GM12864 (cell line): ENCODE results near the gene OBP2B.
"Not testable (repeated sequence)": the region's sequence is repeated elsewhere in the genome, so short reads cannot be mapped to it uniquely, and the experiment has no call there.

Source experiments
- DNase-seq: peaks from one replicate; pipeline ENCODE4 v3.0.0-alpha.2; 2011; ENCODE audit warnings: low read depth
- H3K4me3 ChIP-seq: 2 replicates; pipeline ENCODE4 v1.5.1; 2011; ENCODE audit warnings: mild to moderate bottlenecking, low read depth, low read length, control low read depth
- CTCF ChIP-seq: IDR thresholded peaks from 2 replicates; pipeline ENCODE4 v1.5.1; 2011; ENCODE audit warnings: low read depth, mild to moderate bottlenecking, moderate library complexity, low read length, control low read depth, inconsistent platforms; ENCODE audit errors: missing control alignments

OBP2B gene

GRCh38 chr9:133221177-133221809, 12.2 kb upstream of the OBP2B start:
- no peak for DNase-seq
- no peak overlapping the region for H3K4me3 ChIP-seq
- no peak for TF ChIP-seq CTCF

- H3K4me3 ChIP-seq, DNase-seq: not testable (repeated sequence)
These were observed 9.3 kb upstream of the OBP2B start for GRCh38 chr9:133218049-133218975.

GRCh38 chr9:133217333-133217988, 8.4 kb upstream of the OBP2B start:
- not testable (repeated sequence) for H3K4me3 ChIP-seq, DNase-seq

- DNase-seq, H3K4me3 ChIP-seq: not testable (repeated sequence)
These were observed 5.2 kb upstream of the OBP2B start for GRCh38 chr9:133214276-133214675.

GRCh38 chr9:133210609-133211008, 1.6 kb upstream of the OBP2B start:
- DNase-seq = no peak
- no peak for TF ChIP-seq CTCF
- no peak overlapping the region for H3K4me3 ChIP-seq

- H3K4me3 ChIP-seq = no peak overlapping the region
- no peak for DNase-seq
- no peak for TF ChIP-seq CTCF
These were observed 1.1 kb upstream of the OBP2B start for GRCh38 chr9:133210202-133210532.

- DNase-seq, H3K4me3 ChIP-seq: not testable (repeated sequence)
These were observed 514 bp upstream of the OBP2B start for GRCh38 chr9:133209327-133210201.

- H3K4me3 ChIP-seq, DNase-seq: not testable (repeated sequence)
These were observed 725 bp downstream of the OBP2B start for GRCh38 chr9:133208171-133208879.
